IMR-90 (cell line): ENCODE results near the gene LDLRAD1. TPM values are rescaled to one million over a fixed set of nuclear protein-coding genes. Genes with fewer than 3 reads are reported as not detected.

Source experiments
- ATAC-seq: fragments of 200-7000 bp; cut with Tn5 transposase; 2 replicates; pipeline ENCODE4 v1.9.1; 2020; ENCODE audit warnings: low read depth, mild to moderate bottlenecking, moderate library complexity
- BruUV-seq: library from RNA; stranded (reverse); fragments of 400-500 nt; replicated peaks from 2 replicates; lab custom pipeline; 2021; lab: Mats Ljungman, UMichigan
- CTCF ChIA-PET: fragments of 300-600 bp; formaldehyde crosslinking; extraction: SDS; loops from one replicate; lab custom pipeline; 2021; ENCODE audit warnings: antibody characterized with exemption; lab: Yijun Ruan, JAX
- POLR2A ChIA-PET: fragments of 300-600 bp; sonication (Branson Sonifier 250); formaldehyde crosslinking; loops from one replicate; lab custom pipeline; 2022; ENCODE audit warnings: antibody characterized with exemption; ENCODE audit not compliant: unreplicated experiment; lab: Charles Lee
- DNase-seq: peaks from one replicate; pipeline ENCODE4 v3.0.0; 2013
- H2AFZ ChIP-seq: replicated peaks from 2 replicates; pipeline ENCODE3; 2013; ENCODE audit warnings: low read length, mild to moderate bottlenecking; ENCODE audit not compliant: poor library complexity
- H2AK5ac ChIP-seq: 2 replicates; pipeline ENCODE4 v1.6.1; 2013; ENCODE audit warnings: low read depth, low read length, inconsistent platforms
- H2AK9ac ChIP-seq: replicated peaks from 2 replicates; pipeline ENCODE3; 2013; ENCODE audit warnings: mild to moderate bottlenecking, low read depth, low read length, moderate library complexity; ENCODE audit not compliant: poor library complexity
- H2BK120ac ChIP-seq: 2 replicates; pipeline ENCODE4 v1.6.1; 2013; ENCODE audit warnings: low read depth, low read length, inconsistent platforms
- H2BK15ac ChIP-seq: 3 replicates; pipeline ENCODE4 v1.6.1; 2013; ENCODE audit warnings: low read depth, low read length, inconsistent platforms
- H2BK20ac ChIP-seq: 2 replicates; pipeline ENCODE4 v1.6.1; 2013; ENCODE audit warnings: low read depth, mild to moderate bottlenecking, inconsistent platforms, low read length, moderate library complexity
- H2BK5ac ChIP-seq: 2 replicates; pipeline ENCODE4 v1.6.1; 2013; ENCODE audit warnings: mild to moderate bottlenecking, low read depth, low read length, inconsistent platforms; ENCODE audit not compliant: poor library complexity, severe bottlenecking
- H3K14ac ChIP-seq: replicated peaks from 2 replicates; pipeline ENCODE4 v1.6.1; 2013; ENCODE audit warnings: low read depth, low read length, inconsistent platforms
- H3K18ac ChIP-seq: 2 replicates; pipeline ENCODE4 v1.6.1; 2013; ENCODE audit warnings: low read depth, low read length, control low read depth
- H3K23ac ChIP-seq: 2 replicates; pipeline ENCODE4 v1.6.1; 2013; ENCODE audit warnings: low read depth, low read length, inconsistent platforms
- H3K27ac ChIP-seq: 2 replicates; pipeline ENCODE4 v1.5.1; 2013; ENCODE audit warnings: mild to moderate bottlenecking, control low read depth, low read length; ENCODE audit not compliant: insufficient read depth
- H3K27me3 ChIP-seq: 2 replicates; pipeline ENCODE4 v1.6.1; 2013; ENCODE audit warnings: low read length; ENCODE audit not compliant: control insufficient read depth, insufficient read depth
- H3K36me3 ChIP-seq: 2 replicates; pipeline ENCODE4 v1.6.1; 2013; ENCODE audit warnings: low read length, mixed read lengths; ENCODE audit not compliant: control insufficient read depth, insufficient read depth
- H3K4ac ChIP-seq: 2 replicates; pipeline ENCODE4 v1.6.1; 2013; ENCODE audit warnings: low read depth, low read length, inconsistent platforms
- H3K4me1 ChIP-seq: 2 replicates; pipeline ENCODE4 v1.6.1; 2013; ENCODE audit warnings: low read length, mixed read lengths; ENCODE audit not compliant: control insufficient read depth, insufficient read depth
- H3K4me2 ChIP-seq: 2 replicates; pipeline ENCODE4 v1.6.1; 2013; ENCODE audit warnings: low read depth, mild to moderate bottlenecking, control low read depth, low read length, moderate library complexity
- H3K4me3 ChIP-seq: 2 replicates; pipeline ENCODE4 v1.5.1; 2013; ENCODE audit warnings: low read depth, mild to moderate bottlenecking, control low read depth, low read length, moderate library complexity; ENCODE audit not compliant: insufficient read depth
- H3K56ac ChIP-seq: 2 replicates; pipeline ENCODE4 v1.6.1; 2013; ENCODE audit warnings: low read length, inconsistent platforms; ENCODE audit not compliant: insufficient read depth; ENCODE audit errors: extremely low read depth
- H3K79me1 ChIP-seq, 2 experiments: 2 replicates each; pipeline ENCODE4 v1.6.1; 2013; ENCODE audit warnings: low read length in 2 of 2, inconsistent platforms in 1 of 2, low read depth in 1 of 2
- H3K9ac ChIP-seq: 2 replicates; pipeline ENCODE4 v1.6.1; 2013; ENCODE audit warnings: low read depth, low read length, control low read depth
- H3K9me1 ChIP-seq: 2 replicates; pipeline ENCODE4 v1.6.1; 2013; ENCODE audit warnings: low read length, inconsistent platforms; ENCODE audit not compliant: insufficient read depth
- H3K9me3 ChIP-seq: 2 replicates; pipeline ENCODE4 v1.6.1; 2013; ENCODE audit warnings: low read length; ENCODE audit not compliant: control insufficient read depth, insufficient read depth
- H4K20me1 ChIP-seq: 2 replicates; pipeline ENCODE4 v1.6.1; 2013; ENCODE audit warnings: low read length, inconsistent platforms; ENCODE audit not compliant: insufficient read depth
- H4K5ac ChIP-seq: 2 replicates; pipeline ENCODE4 v1.6.1; 2013; ENCODE audit warnings: mild to moderate bottlenecking, low read depth, low read length, control low read depth
- H4K8ac ChIP-seq, 2 experiments: 2 replicates each; pipeline ENCODE4 v1.6.1; 2013; ENCODE audit warnings: low read depth in 2 of 2, low read length in 2 of 2, control low read depth in 1 of 2, inconsistent platforms in 1 of 2
- H4K91ac ChIP-seq: 2 replicates; pipeline ENCODE4 v1.6.1; 2013; ENCODE audit warnings: low read depth, low read length, inconsistent platforms; ENCODE audit not compliant: insufficient read depth
- BHLHE40 ChIP-seq: fragments of 150-350 bp; IDR thresholded peaks from 2 replicates; pipeline ENCODE4 v1.6.1; 2016; ENCODE audit warnings: mild to moderate bottlenecking, low read depth, low read length
- CEBPB ChIP-seq: IDR thresholded peaks from 2 replicates; pipeline ENCODE4 v1.6.1; 2012; ENCODE audit warnings: low read depth, low read length, improper control_type of control experiment
- CTCF ChIP-seq: conservative IDR thresholded peaks from 2 replicates; pipeline ENCODE4 v1.5.1; 2012; ENCODE audit warnings: mild to moderate bottlenecking, low read depth, low read length, improper control_type of control experiment
- ELK1 ChIP-seq: fragments of 150-350 bp; IDR thresholded peaks from 2 replicates; pipeline ENCODE4 v1.6.1; 2016; ENCODE audit warnings: low read depth, mild to moderate bottlenecking, low read length, moderate library complexity, borderline replicate concordance
- FOS ChIP-seq: fragments of 150-350 bp; IDR thresholded peaks from 2 replicates; pipeline ENCODE4 v1.6.1; 2016; ENCODE audit warnings: low read depth, low read length
- MAFK ChIP-seq: IDR thresholded peaks from 2 replicates; pipeline ENCODE4 v1.6.1; 2012; ENCODE audit warnings: low read depth, low read length, improper control_type of control experiment
- MAZ ChIP-seq: IDR thresholded peaks from 2 replicates; pipeline ENCODE4 v1.6.1; 2012; ENCODE audit warnings: low read depth, mild to moderate bottlenecking, low read length, improper control_type of control experiment, moderate library complexity, borderline replicate concordance
- MXI1 ChIP-seq: IDR thresholded peaks from 2 replicates; pipeline ENCODE4 v1.6.1; 2012; ENCODE audit warnings: low read depth, mild to moderate bottlenecking, low read length, moderate library complexity, borderline replicate concordance
- NFE2L2 ChIP-seq: fragments of 150-350 bp; IDR thresholded peaks from 2 replicates; pipeline ENCODE4 v1.6.1; 2016; ENCODE audit warnings: low read depth, mild to moderate bottlenecking, low read length
- POLR2A ChIP-seq: IDR thresholded peaks from 2 replicates; pipeline ENCODE4 v1.6.1; 2012; ENCODE audit warnings: mild to moderate bottlenecking, low read depth, low read length
- RAD21 ChIP-seq: IDR thresholded peaks from 2 replicates; pipeline ENCODE4 v1.6.1; 2012; ENCODE audit warnings: low read length, improper control_type of control experiment
- RCOR1 ChIP-seq: IDR thresholded peaks from 2 replicates; pipeline ENCODE4 v1.6.1; 2012; ENCODE audit warnings: mild to moderate bottlenecking, low read length, improper control_type of control experiment; ENCODE audit not compliant: insufficient replicate concordance
- RFX5 ChIP-seq: IDR thresholded peaks from 2 replicates; pipeline ENCODE4 v1.8.0; 2012; ENCODE audit warnings: low read depth, mild to moderate bottlenecking, low read length, moderate library complexity
- SMC3 ChIP-seq: fragments of 150-350 bp; IDR thresholded peaks from 2 replicates; pipeline ENCODE4 v1.6.1; 2016; ENCODE audit warnings: low read depth, mild to moderate bottlenecking, antibody characterized with exemption, low read length, moderate library complexity
- USF2 ChIP-seq: fragments of 150-350 bp; IDR thresholded peaks from 2 replicates; pipeline ENCODE4 v1.6.1; 2017; ENCODE audit warnings: mild to moderate bottlenecking, antibody characterized with exemption, low read length, low read depth
- WGBS, 2 experiments: methylation state at CpG; one replicate each; pipeline versions ENCODE4 v1.1.5 to v1.1.7; 2013; ENCODE audit warnings: missing lambda C conversion rate in 2 of 2; ENCODE audit not compliant: insufficient read length in 1 of 2; ENCODE audit errors: extremely low coverage in 2 of 2; 5-methylcytosine and 5-hydroxymethylcytosine counted together
- dilution Hi-C: fragments of 300-500 bp; cut with HindIII; formaldehyde crosslinking; loops from one replicate; pipeline ENCODE4 v1.14.3; 2018; ENCODE audit warnings: low sequenced_read_pairs; ENCODE audit not compliant: unreplicated experiment
- in situ Hi-C: fragments of 300-500 bp; cut with MboI; formaldehyde crosslinking; loops from 3 replicates; pipeline ENCODE4 v1.14.3; 2019; ENCODE audit warnings: low sequenced_read_pairs, inconsistent platforms, mixed read lengths
- intact Hi-C: fragments of 100-400 bp; cut with micrococcal nuclease; formaldehyde crosslinking; loops from 2 replicates; pipeline ENCODE4 v1.10.0; 2022
- polyA plus RNA-seq, 3 experiments: library from polyadenylated mRNA; depleted of rRNA; stranded (reverse); fragments of >200 nt; gene quantifications; 2 replicates each; pipeline ENCODE4 v1.2.3, GENCODE V29; 2012; ENCODE audit warnings: low replicate concordance in 1 of 3
- total RNA-seq: library from RNA; depleted of rRNA; stranded (reverse); fragments of >200 nt; gene quantifications from 2 replicates; pipeline ENCODE4 v1.2.3, GENCODE V29; 2012

LDLRAD1 gene
- total and polyA plus RNA-seq, 2 of the 4 experiments (the other 2 are of a cell fraction) = not detected

- ATAC-seq = no peak
- H4K20me1 ChIP-seq = no peaks in the 10 kb centered on the region
- no peak overlapping the region for H2AK5ac ChIP-seq
- CTCF ChIA-PET = no interaction called here
- no peak overlapping the region for H3K4ac ChIP-seq
- H3K27me3 ChIP-seq = peaks cover 74% of the 10 kb centered on the region
- no peak overlapping the region for H3K4me2 ChIP-seq
- H2BK5ac ChIP-seq = no peak overlapping the region
- peaks cover 2% of the 10 kb centered on the region; the same call in 1 of the 2 replicates for H3K9me3 ChIP-seq
- H3K9me1 ChIP-seq = peaks cover 3% of the 10 kb centered on the region; the same call in 1 of the 2 replicates
- no CpG with 5 or more reads among the region's 4 CpGs for WGBS, 2 experiments
- H3K27ac ChIP-seq = no peak overlapping the region
- H2BK15ac ChIP-seq = no peak overlapping the region
- H3K56ac ChIP-seq = no peak overlapping the region
- no peak overlapping the region for H3K9ac ChIP-seq
- no peak overlapping the region for H4K5ac ChIP-seq
- in situ Hi-C loops (no loop called here), intact Hi-C loops (no loop called here), dilution Hi-C loops (no loop called here)
- no peak overlapping the region for H2AFZ ChIP-seq
- TF ChIP-seq CEBPB (no peak), SMC3 (no peak), POLR2A (no peak), MAZ (no peak), MAFK (no peak), NFE2L2 (no peak), RCOR1 (no peak), RFX5 (no peak), FOS (no peak), RAD21 (no peak), MXI1 (no peak), BHLHE40 (no peak), USF2 (no peak), ELK1 (no peak), CTCF (no peak)
- POLR2A ChIA-PET = no interaction called here
- H3K23ac ChIP-seq = no peak overlapping the region
- H2AK9ac ChIP-seq = no peak overlapping the region
- H2BK120ac ChIP-seq = no peak overlapping the region
- no TSS peak for BruUV-seq
- H3K18ac ChIP-seq = no peak overlapping the region
- H3K14ac ChIP-seq = no peak overlapping the region
- no peaks in the 10 kb centered on the region for H3K79me1 ChIP-seq
- no peaks in the 10 kb centered on the region for H3K4me1 ChIP-seq
- H3K36me3 ChIP-seq = no peaks in the 10 kb centered on the region
- H4K91ac ChIP-seq = no peak overlapping the region
- no peak overlapping the region for H4K8ac ChIP-seq
- DNase-seq = no peak
- no peak overlapping the region for H3K4me3 ChIP-seq
- H2BK20ac ChIP-seq = no peak overlapping the region
Measured at GRCh38 chr1:54009406-54009805, 8.6 kb downstream of the LDLRAD1 start.
